Measurements from ENCODE around the gene ECSCR.
A peak's percentile ranks its signal among the peaks of the same experiment; 100 is the strongest.
"Not testable (repeated sequence)": the region's sequence is repeated elsewhere in the genome, so short reads cannot be mapped to it uniquely, and the experiment has no call there.

The ECSCR gene

GRCh38 chr5:139416651-139417050, 45.9 kb downstream of the ECSCR start:
- no peak overlapping the region for H3K4me3 ChIP-seq (ENCODE audit: low read depth, low read length)

GRCh38 chr5:139415869-139416268, 46.7 kb downstream of the ECSCR start:
- no peak for DNase-seq (ENCODE audit: low read depth)
- no peak overlapping the region for H3K4me3 ChIP-seq (ENCODE audit: low read depth, low read length)

More at GRCh38 chr5:139416651-139417050, 45.9 kb downstream of the ECSCR start:
- no peak for DNase-seq (ENCODE audit: low read depth)

- no peak for DNase-seq (ENCODE audit: low read depth)
These were observed 47.2 kb downstream of the ECSCR start for GRCh38 chr5:139415221-139415861.

GRCh38 chr5:139414581-139415130, 47.9 kb downstream of the ECSCR start:
- no peak overlapping the region for H3K4me3 ChIP-seq (ENCODE audit: low read depth, low read length)
- peak; percentile 45 for DNase-seq (ENCODE audit: low read depth)

More at GRCh38 chr5:139415221-139415861, 47.2 kb downstream of the ECSCR start:
- no peak overlapping the region for H3K4me3 ChIP-seq (ENCODE audit: low read depth, low read length)

GRCh38 chr5:139413963-139414362, 48.6 kb downstream of the ECSCR start:
- no peak overlapping the region for H3K4me3 ChIP-seq (ENCODE audit: low read depth, low read length)
- DNase-seq (ENCODE audit: low read depth) = no peak

GRCh38 chr5:139413153-139413552, 49.4 kb downstream of the ECSCR start:
- no peak for DNase-seq (ENCODE audit: low read depth)
- no peak overlapping the region for H3K4me3 ChIP-seq (ENCODE audit: low read depth, low read length)

GRCh38 chr5:139410993-139411828, 51.3 kb downstream of the ECSCR start:
- H3K4me3 ChIP-seq (ENCODE audit: low read depth, low read length) = no peak overlapping the region
- no peak for DNase-seq (ENCODE audit: low read depth)

- DNase-seq (ENCODE audit: low read depth) = no peak
- no peak overlapping the region for H3K4me3 ChIP-seq (ENCODE audit: low read depth, low read length)
These were observed 52.2 kb downstream of the ECSCR start for GRCh38 chr5:139410121-139410992.

- DNase-seq (ENCODE audit: low read depth); H3K4me3 ChIP-seq (ENCODE audit: low read depth, low read length): not testable (repeated sequence)
These were observed 53.4 kb downstream of the ECSCR start for GRCh38 chr5:139409116-139409515.

GRCh38 chr5:139408191-139408590, 54.4 kb downstream of the ECSCR start:
- H3K4me3 ChIP-seq (ENCODE audit: low read depth, low read length) = no peak overlapping the region
- DNase-seq (ENCODE audit: low read depth) = no peak

- H3K4me3 ChIP-seq (ENCODE audit: low read depth, low read length) = no peak overlapping the region
- DNase-seq (ENCODE audit: low read depth) = no peak
These were observed 55.0 kb downstream of the ECSCR start for GRCh38 chr5:139407517-139407916.

- DNase-seq (ENCODE audit: low read depth) = no peak
- no peak overlapping the region for H3K4me3 ChIP-seq (ENCODE audit: low read depth, low read length)
These were observed 55.6 kb downstream of the ECSCR start for GRCh38 chr5:139406963-139407362.

- no peak for DNase-seq (ENCODE audit: low read depth)
- peak overlapping the region; percentile 53 for H3K4me3 ChIP-seq (ENCODE audit: low read depth, low read length)
These were observed 58.1 kb downstream of the ECSCR start for GRCh38 chr5:139404484-139404840.

- peak within 1 kb of the TSS; percentile 53 for H3K4me3 ChIP-seq (ENCODE audit: low read depth, low read length)
- DNase-seq (ENCODE audit: low read depth) = peak; percentile 92
These were observed 58.6 kb downstream of the ECSCR start, which contains the start of gene SPATA24 for GRCh38 chr5:139403787-139404483. TSS of gene SPATA24 (minus strand) at chr5:139404089. CDS start at chr5:139404060, 29 bp downstream.

GRCh38 chr5:139403418-139403786, 59.1 kb downstream of the ECSCR start:
- H3K4me3 ChIP-seq (ENCODE audit: low read depth, low read length) = peak overlapping the region; percentile 53
- DNase-seq (ENCODE audit: low read depth) = no peak

GRCh38 chr5:139402561-139403158, 59.9 kb downstream of the ECSCR start:
- H3K4me3 ChIP-seq (ENCODE audit: low read depth, low read length) = no peak overlapping the region
- DNase-seq (ENCODE audit: low read depth) = no peak

- DNase-seq (ENCODE audit: low read depth) = no peak
- H3K4me3 ChIP-seq (ENCODE audit: low read depth, low read length) = no peak overlapping the region
These were observed 61.0 kb downstream of the ECSCR start for GRCh38 chr5:139401546-139401945.

GRCh38 chr5:139399501-139400121, 62.9 kb downstream of the ECSCR start:
- no peak for DNase-seq (ENCODE audit: low read depth)
- no peak overlapping the region for H3K4me3 ChIP-seq (ENCODE audit: low read depth, low read length)

Data from skeletal muscle cell (primary cell).